Pancreas (tissue), 10 donors: ENCODE results near the gene WFDC9. TPM values are rescaled to one million over a fixed set of nuclear protein-coding genes. Genes with fewer than 3 reads are reported as not detected.

Source experiments
- ATAC-seq, 4 donors: fragments of 200-7000 bp; cut with Tn5 transposase; one replicate each; pipeline versions ENCODE4 v1.8.0 to v1.9.1; 2020; ENCODE audit warnings: mild to moderate bottlenecking in 4 of 4, moderate library complexity in 4 of 4
- DNase-seq, 6 donors: peaks; one replicate each; pipeline ENCODE4 v3.0.0-alpha.2; 2020
- FAIRE-seq: peaks from 2 replicates; lab custom pipeline; 2012; peaks lifted over from hg19 to GRCh38; lab: Jason Lieb, UNC
- H3K27ac ChIP-seq, 4 donors: fragments of 200-600 bp; sonication (generic); 1 replicate in 3 of 4; 2 replicates in 1 of 4; pipeline versions ENCODE4 v1.5.0 to v1.8.0; 2020
- H3K27me3 ChIP-seq, 4 donors: fragments of 200-600 bp; one replicate each; pipeline ENCODE4 v1.8.0; 2021
- H3K36me3 ChIP-seq, 3 donors: fragments of 200-600 bp; sonication (generic) in 1 of 3; one replicate each; pipeline versions ENCODE4 v1.5.0 to v1.8.0; 2020 to 2021
- H3K4me1 ChIP-seq, 3 donors: fragments of 200-600 bp; one replicate each; pipeline ENCODE4 v1.8.0; 2021
- H3K4me3 ChIP-seq, 4 donors: fragments of 200-600 bp; sonication (generic) in 2 of 4; one replicate each; pipeline versions ENCODE4 v1.5.0 to v1.8.0; 2020 to 2021
- H3K9me3 ChIP-seq, 4 donors: fragments of 200-600 bp; one replicate each; pipeline ENCODE4 v1.8.0; 2021
- CTCF ChIP-seq, 4 donors: fragments of 200-600 bp; sonication (generic) in 3 of 4; IDR thresholded peaks; one replicate each; pipeline versions ENCODE4 v1.5.0 to v1.8.0; 2021; ENCODE audit warnings: antibody characterized with exemption in 4 of 4
- WGBS, 2 donors: extraction: QIAGEN DNeasy Blood & Tissue Kit; methylation state at CpG; one replicate each; pipeline ENCODE4 v1.1.7; 2013; 5-methylcytosine and 5-hydroxymethylcytosine counted together
- intact Hi-C, 3 donors: fragments of 100-400 bp; cut with DNase I; formaldehyde crosslinking; loops; one replicate each; pipeline versions ENCODE4 v1.11.1 to v1.14.2; 2022
- polyA plus RNA-seq, 2 donors: library from polyadenylated mRNA; stranded (reverse); fragments of 200-250 nt; gene quantifications; one replicate each; pipeline ENCODE4 v1.2.3, GENCODE V29; 2013
- total RNA-seq, 6 donors: library from RNA; stranded (reverse); fragmentation: NEBNext Ultra II Directional in 4 of 6; extraction: Animal tissue kit (Norgen Biotek cat#: 25700) in 4 of 6; gene quantifications; one replicate each; pipeline versions ENCODE4 v1.2.1 to v1.2.4, GENCODE V29; 2021 to 2023
- donor health status: healthy with polysubstance abuse.
- donor health status: DM: no; HTN: no; CAD: no; lungs with moderate emphysema.
- donor health status: DM: no; HTN: no; CAD: no.
- donor health status: control.
- donor health status: control.
- donor health status: Bipolar disorder and iron deficiency.
- donor health status: DM: yes; HTN: yes; CAD: no.
- donor health status: DM: no; HTN: no; CAD: no.
- donor health status: DM: no; HTN: no; CAD: no.
- donor health status: DM: yes; HTN: yes; CAD: no.

WFDC9 gene
- total and polyA plus RNA-seq, 8 donors = not detected

DNA sequence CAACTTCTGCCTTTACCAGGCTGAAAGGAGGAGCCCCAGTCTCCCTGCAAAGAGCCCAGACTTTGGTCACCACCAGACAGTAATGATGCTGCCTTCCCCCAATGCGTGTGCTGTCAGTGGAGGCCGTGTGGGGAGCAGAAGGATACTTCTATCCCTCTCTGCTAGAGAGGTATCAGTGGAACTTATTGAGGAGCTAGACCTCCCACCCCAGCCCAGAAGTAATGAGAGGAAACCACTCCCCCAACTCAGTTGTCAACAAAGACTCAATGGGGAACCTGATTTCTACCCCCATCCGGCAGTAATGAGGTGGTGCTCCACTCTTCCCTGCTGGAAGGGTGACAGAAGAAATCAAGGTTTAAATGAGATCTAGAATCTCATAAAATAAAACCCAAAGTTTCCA lies 47.6 kb downstream of the WFDC9 start:
- TF ChIP-seq CTCF (IDR thresholded peaks at IDR 0.05) = no peak
- Histone ChIP-seq H3K9me3 (no peaks in the 10 kb centered on the region), H3K4me1 (no peaks in the 10 kb centered on the region), H3K36me3 (no peaks in the 10 kb centered on the region), H3K4me3 (no peak overlapping the region), H3K27me3 (no peaks in the 10 kb centered on the region), H3K27ac (no peak overlapping the region)
- ATAC-seq = no peak
- no peak for DNase-seq
- intact Hi-C loops = no loop called here
- no peak for FAIRE-seq
- WGBS, 2 donors = 70 to 79% methylated on average over 3 of the region's 3 CpGs

GRCh38 chr20:45581702-45582101 lies 49.4 kb downstream of the WFDC9 start:
- Histone ChIP-seq H3K27me3 (no peaks in the 10 kb centered on the region), H3K4me1 (no peaks in the 10 kb centered on the region), H3K27ac (no peak overlapping the region), H3K4me3 (no peak overlapping the region), H3K36me3 (no peaks in the 10 kb centered on the region), H3K9me3 (no peaks in the 10 kb centered on the region)
- ATAC-seq (no peak), DNase-seq (no peak), FAIRE-seq (no peak)
- no peak for TF ChIP-seq CTCF (IDR thresholded peaks at IDR 0.05)
- intact Hi-C loops = no loop called here

DNA sequence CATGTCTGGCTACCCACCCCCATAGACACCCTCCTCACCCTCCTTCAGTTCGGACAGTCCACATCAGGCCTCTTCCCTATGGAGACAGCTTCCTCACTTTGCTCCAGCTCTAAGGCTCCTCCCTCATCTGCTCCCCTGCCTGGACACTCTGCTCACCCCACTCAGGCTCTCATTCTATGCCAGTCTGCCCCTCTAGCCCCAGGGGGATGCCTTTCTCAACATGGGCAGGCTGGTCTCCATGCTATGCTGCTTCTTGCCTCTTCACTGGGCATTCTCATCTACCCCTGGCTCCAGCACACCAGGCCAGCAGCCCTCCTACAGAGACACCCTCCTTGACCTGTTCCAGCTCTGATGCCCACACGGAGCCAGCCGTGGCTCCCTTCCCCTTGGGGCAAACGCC lies 51.9 kb downstream of the WFDC9 start, which contains the start of gene WFDC8:
WFDC8 (minus strand) TSS at position 101 of the 400 bp plus-strand sequence; CDS start at position 64, 37 bp downstream.
- Histone ChIP-seq H3K36me3 (no peaks in the 10 kb centered on the region), H3K4me1 (no peaks in the 10 kb centered on the region), H3K27me3 (no peaks in the 10 kb centered on the region), H3K9me3 (no peaks in the 10 kb centered on the region), H3K4me3 (no peak within 1 kb of the TSS), H3K27ac (no peak within 1 kb of the TSS)
- ATAC-seq (no peak), FAIRE-seq (no peak), DNase-seq (no peak)
- intact Hi-C loops = no loop called here
- no peak for TF ChIP-seq CTCF (IDR thresholded peaks at IDR 0.05)
- 66 to 75% methylated on average over 4 of the region's 4 CpGs for WGBS, 2 donors

DNA sequence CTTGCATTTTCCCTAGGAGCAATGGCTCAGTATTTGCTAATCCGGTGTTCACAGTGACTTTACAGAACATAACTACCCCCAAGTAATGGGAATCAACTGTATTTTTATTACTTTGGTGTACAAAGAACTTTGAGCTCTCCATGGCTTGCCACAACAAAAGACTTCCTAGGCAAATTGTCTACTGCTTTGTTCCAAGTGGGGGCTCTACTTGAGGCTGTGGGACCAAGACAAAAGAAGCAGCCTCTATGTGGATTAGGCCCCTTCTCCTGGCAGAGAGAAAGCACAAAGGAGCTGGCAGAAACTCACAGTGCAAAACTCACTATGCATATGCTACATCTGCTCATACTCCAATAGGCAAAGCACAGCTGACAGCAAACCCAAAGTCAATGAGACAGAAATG lies 52.9 kb downstream of the WFDC9 start:
- no peak for TF ChIP-seq CTCF (IDR thresholded peaks at IDR 0.05)
- 69 to 74% methylated on average over 1 of the region's 1 CpG for WGBS, 2 donors
- no peaks in the 10 kb centered on the region for H3K4me1 ChIP-seq
- DNase-seq = no peak
- no peak overlapping the region for H3K4me3 ChIP-seq
- no peaks in the 10 kb centered on the region for H3K27me3 ChIP-seq
- H3K36me3 ChIP-seq = no peaks in the 10 kb centered on the region
- H3K27ac ChIP-seq = no peak overlapping the region
- ATAC-seq = no peak
- no peaks in the 10 kb centered on the region for H3K9me3 ChIP-seq
- intact Hi-C loops = no loop called here
- no peak for FAIRE-seq

- 37 to 41% methylated on average over 2 of the region's 2 CpGs for WGBS, 2 donors
- no peak for FAIRE-seq
- DNase-seq = no peak
- H3K4me3 ChIP-seq = no peak overlapping the region
- no peak overlapping the region for H3K27ac ChIP-seq
- H3K4me1 ChIP-seq = no peaks in the 10 kb centered on the region
- no peaks in the 10 kb centered on the region for H3K36me3 ChIP-seq
- no peaks in the 10 kb centered on the region for H3K9me3 ChIP-seq
- ATAC-seq = no peak
- H3K27me3 ChIP-seq = no peaks in the 10 kb centered on the region
- TF ChIP-seq CTCF (IDR thresholded peaks at IDR 0.05) = no peak
- intact Hi-C loops = no loop called here
Observed at GRCh38 chr20:45576995-45577394, 54.1 kb downstream of the WFDC9 start.
